Activated T-cell treated with anti-CD3 and anti-CD28 coated beads, Interleukin-2, amount 50 U/mL, for 48 hours (primary cell): ENCODE measurements around the gene TSPAN11.
"Not testable (repeated sequence)": the region's sequence is repeated elsewhere in the genome, so short reads cannot be mapped to it uniquely, and the experiment has no call there.

Experiments
- DNase-seq, 2 experiments: peaks; one replicate each; pipeline ENCODE4 v3.0.0-alpha.2; 2020

TSPAN11 gene

GRCh38 chr12:31005256-31005943 is 78.9 kb downstream of the TSPAN11 start:
- DNase-seq = no peak

DNA sequence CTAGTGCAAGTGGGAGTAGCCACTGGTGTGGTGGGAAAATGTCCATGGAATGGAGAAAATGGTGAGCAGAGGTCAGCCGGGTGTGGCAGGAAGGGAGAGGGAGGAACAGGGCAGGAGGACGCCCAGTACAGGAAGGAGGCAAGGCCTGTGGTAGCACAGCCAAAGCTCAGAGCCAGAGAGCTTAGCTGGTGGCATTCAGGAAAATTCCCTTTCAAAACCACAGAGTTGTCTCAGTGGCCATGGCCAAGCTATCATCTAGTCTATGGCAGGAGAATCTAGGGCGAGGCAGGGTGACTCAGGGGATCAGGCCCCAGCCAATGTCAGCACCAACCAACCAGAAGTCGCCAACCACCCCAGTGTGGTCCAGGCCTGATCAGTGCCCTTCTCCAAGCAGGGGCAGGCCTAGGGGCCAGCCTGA is 79.4 kb downstream of the TSPAN11 start:
- DNase-seq = no peak

- DNase-seq = no peak
These were observed 80.0 kb downstream of the TSPAN11 start for GRCh38 chr12:31006416-31007152.

DNA sequence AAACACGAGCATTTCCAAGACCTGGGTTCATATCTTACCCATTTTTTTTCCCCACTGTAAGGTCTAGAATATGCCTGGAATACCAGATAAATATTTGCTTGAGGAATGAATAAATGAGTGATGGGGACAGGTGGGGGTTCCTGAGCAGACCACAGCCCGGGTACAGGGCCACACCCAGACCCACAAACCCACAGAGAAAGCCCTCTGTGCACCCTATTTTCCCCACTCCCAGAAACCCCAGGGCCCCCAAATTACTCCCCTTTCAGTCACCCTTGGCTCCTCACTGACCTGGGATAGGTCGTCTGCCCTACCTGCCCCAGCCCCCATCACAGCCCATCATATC is 80.6 kb downstream of the TSPAN11 start:
- no peak for DNase-seq

DNA sequence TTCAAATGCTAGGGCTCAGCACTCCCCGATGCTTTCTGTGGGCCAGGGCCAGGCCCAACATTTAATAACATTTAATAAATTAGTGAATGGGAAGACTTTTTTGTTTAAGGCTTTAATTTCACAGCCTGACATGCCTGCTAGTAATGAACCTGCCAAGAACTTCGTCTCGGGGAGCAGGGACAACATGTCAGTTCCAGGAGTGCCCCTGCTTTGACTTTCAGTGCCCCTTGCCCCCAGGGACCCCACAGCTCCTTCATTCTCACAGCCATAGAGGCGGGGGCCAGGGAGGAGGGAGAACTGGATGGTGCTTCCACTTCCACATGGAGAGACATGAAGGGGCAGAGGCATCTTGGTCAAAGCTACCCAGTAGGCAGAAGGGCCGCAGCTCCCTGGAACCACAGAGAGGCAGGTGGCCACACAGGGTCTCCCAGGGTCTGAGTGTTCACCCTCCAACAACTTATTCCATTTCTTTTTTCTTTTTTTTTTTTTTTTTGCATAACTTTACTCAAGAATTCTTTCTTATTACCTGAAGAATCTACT is 81.2 kb downstream of the TSPAN11 start:
- no peak for DNase-seq

- DNase-seq = no peak
These were observed 81.8 kb downstream of the TSPAN11 start for GRCh38 chr12:31008241-31008761.

- no peak for DNase-seq
These were observed 82.7 kb downstream of the TSPAN11 start for GRCh38 chr12:31008961-31009840.

DNA sequence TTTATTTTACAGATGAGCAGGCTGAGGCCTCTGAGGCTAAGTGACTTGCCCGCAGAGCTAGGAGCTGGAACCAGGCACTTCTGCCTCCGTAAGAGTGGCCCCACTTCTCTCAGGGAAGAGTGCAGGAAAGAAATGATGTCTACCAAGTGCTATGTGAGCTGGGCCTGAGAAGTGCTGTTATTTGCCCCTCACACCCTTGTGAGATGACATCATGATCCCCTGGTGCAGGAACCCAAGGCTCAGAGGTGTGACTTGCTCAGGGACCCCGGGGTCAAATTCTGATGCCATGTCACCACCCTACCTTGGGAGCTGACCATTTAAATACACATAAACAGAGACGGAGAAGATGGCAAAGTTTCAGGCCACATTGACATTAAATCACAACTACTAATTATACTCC is 83.4 kb downstream of the TSPAN11 start:
- no peak for DNase-seq

DNA sequence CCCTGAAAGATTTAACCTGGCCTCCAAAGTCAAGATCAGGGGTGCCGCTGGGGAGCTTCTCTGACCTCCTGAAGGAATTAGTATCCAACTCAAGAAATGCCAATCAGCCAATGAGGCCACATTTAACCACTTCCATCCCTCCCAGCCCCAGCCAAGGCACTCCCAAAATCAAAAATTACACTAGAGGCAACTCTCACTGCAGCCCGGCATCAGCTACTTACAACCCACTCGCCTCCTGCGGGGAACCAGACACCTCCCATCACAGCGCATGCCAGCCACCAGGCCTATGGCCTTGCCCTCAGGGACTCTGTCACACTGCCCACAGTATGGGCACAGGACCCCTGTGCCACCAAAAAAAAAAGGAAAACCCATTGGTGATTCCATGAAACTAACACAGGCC is 84.8 kb downstream of the TSPAN11 start:
- no peak for DNase-seq

GRCh38 chr12:31011746-31012566 is 85.4 kb downstream of the TSPAN11 start:
- no peak for DNase-seq

DNA sequence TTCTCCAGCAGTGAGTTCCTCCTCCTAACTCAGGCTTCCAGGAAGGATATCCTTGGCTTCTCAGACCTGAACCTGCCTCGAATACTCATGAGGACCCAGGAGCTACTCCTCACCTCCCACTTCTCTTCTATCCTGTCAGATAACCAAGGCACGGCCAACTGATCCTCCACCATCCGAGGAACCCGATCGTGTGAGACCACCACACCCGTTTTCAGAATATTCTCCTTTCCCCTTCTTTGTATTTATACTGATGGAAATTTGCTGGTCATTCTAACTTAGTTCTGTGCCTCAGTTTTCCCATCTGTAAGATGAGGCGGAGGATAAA is 86.0 kb downstream of the TSPAN11 start:
- DNase-seq = not testable (repeated sequence)

- no peak for DNase-seq
These were observed 88.7 kb downstream of the TSPAN11 start for GRCh38 chr12:31015215-31015614.

DNA sequence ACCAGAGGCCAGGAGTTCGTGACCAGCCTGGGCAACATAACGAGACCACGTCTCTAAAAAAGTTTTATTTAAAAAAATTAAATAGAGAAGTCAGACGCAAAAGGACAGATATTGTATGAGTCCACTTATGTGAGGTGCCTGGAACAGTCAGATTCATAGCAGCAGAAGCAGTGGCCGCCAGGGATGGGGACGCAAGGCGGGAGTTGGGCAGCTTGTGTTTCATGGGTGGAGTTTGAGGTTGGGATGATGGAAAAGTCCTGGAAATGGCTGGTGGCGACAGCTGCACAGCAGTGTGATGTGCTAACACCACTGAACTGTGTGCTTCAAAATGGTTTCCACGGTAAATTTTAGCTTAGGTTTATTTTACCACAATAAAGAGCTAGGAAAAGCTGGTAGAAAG is 89.5 kb downstream of the TSPAN11 start:
- no peak for DNase-seq

DNA sequence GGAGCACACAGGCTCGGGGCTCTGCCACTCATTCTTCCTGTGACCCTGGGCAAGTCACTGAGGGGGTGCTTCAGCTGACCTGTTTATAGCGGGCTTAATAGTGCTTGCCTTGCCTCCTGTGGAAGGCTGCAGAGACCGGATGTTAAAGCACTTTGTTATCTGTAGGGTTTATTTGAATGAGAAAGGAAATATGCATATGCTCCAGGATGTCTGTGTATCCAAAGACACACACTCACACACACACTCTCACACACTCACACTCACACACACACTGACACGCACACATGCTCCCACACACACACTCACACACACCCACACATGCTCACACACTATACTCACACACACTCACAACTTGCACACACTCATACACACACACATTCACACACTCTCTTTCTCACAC is 91.0 kb downstream of the TSPAN11 start:
- DNase-seq = no peak

GRCh38 chr12:31018106-31018789 is 91.7 kb downstream of the TSPAN11 start:
- DNase-seq = no peak

DNA sequence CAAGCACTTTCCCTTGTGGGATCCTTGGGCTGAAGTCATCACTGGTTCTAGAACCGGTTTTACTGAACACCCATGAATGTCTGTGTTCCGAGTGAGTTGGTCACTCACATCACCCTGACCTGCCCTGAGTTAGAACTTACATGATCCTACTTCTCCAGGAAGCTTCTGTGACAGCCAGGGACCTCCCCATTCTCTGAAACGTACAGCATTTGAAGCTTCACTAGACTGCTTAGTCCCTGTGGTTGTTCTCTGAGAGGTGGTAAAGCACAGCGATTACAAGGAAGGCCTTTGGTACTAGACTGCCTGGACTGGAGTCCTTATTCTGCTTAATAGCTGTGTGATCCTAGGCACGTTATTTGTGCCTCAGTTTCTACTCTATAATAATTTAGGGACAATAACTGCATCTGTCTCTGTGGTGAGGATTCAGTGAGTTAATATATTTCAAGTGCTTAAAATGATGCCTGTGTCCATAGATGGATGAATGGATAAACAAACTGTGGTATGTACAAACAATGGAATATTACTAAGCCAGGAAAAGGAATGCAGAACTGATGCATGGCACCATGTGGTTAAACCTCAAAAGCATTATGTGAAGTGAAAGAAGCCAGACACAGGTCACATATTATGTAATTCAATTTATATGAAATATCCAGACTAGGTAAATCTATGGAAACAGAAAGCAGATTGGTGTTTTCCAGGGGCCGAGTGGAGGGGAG is 92.4 kb downstream of the TSPAN11 start:
- DNase-seq = no peak

DNA sequence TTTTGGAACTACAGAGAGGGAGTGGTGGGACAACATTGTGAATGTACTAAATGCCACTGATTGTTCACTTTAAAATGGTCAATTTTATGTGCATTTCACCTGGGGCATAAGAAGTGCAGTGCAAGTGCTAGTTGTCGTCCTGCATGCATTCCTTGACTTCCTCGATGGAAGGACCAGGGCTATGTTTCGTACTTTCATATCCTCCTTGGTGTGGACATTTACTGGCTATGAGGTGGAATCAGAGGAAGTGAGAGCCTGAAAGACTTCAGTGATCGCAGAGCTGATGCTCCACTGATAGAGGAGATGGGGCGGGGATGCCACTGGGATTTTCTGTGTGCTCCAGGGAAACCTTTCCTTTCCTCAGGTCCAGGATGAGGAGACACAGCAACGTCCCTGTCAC is 93.0 kb downstream of the TSPAN11 start:
- no peak for DNase-seq

- DNase-seq = no peak
These were observed 93.4 kb downstream of the TSPAN11 start for GRCh38 chr12:31019976-31020375.

DNA sequence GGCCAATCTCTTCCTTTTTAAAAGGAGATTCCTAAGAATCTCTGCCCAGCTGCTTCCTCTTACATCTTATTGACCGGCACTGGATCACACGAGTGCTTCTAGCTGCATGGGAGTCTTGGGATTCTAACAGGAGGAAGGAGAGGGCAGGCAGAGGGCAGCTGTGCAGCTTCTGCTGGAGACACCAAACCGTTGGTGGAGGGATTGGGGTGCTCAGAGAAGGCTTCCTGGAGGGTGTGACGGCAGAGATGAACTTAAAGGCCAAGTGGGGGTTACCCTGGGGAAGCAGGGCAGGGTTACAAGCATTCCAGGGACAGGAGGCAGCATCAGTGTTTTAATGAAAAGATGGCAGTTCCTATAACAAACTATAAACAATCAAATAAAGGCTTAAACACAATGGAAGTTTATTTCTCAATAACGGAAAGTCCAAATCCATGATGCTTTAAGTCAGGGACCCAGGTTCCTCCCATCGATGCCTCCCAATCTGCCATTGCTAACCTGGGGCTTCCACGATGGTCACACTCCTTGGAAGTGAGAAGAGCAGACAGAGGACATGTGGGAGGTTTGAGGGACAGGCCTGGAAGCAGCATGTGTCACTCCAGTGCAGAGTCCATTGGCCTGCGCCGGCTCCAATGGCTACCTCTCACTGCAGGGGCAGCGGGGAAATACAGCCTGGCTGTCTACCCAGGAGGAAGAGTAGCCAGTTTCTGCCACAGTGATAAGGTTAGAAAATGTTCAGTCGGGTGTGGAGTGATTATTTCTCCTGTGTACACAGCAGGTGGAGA is 94.0 kb downstream of the TSPAN11 start:
- DNase-seq = no peak

DNA sequence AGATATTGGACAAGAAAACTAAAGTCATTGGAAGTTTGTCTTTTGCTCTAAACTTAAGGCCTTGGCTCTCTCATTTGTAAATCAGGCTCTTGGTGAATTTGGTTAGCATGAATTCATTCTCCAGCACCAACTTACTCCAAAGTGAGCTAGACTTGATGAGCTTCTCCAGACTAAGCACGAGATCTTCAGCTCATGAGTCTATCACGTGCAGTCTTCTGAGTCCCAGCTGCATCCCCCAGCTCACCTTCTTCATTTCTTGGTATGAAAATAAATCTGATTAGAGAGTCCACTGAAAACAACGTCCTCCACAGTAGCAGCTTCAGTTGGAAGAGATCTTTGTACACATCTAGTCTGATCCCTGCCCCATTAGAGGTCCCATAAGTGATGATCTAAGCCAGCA is 94.6 kb downstream of the TSPAN11 start:
- peak in 1 of 2 experiments; percentile 1 for DNase-seq
